ENCODE results near the gene DIP2B. TPM values are rescaled to one million over a fixed set of nuclear protein-coding genes. Genes with fewer than 3 reads are reported as not detected.

The DIP2B gene
- total and polyA plus RNA-seq, 2 of the 13 experiments (the other 11 are each of a cell fraction or from before 2014, with no cell fraction given), result 32.1 to 35.8 TPM

DNA sequence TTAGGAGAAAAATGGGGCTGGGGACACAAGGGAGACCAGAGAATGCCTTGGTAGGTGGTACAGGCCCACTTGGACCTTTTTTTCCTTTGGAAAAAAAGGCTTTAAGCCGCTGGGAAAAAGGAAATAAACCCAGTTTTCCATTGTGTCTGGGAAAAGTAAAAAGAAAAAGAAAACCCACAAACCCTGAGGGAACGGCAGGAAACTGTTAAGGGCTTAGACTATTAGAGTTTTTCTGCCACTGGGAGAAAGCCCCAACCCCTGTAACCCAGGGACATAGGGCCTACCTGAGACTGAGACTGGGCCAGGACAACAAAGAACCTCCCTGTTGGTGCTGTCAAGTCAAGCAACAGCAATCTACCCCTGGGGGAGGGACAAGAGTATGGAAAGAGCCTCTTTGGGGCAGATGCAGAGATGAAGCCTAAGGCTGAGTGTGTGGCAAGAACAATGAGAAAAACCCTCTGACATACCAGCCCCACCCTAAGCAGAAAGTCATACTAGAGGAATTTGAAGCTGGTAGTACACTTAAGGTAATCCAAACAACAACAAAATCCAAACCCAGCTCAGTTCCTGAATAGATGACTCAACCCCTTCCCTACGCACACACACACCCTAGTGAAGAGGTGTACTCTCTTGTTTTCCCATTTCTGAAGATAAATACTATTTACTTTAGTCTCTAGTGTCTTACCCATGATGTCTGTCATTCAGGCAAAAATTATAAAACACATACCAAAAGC, 281.9 kb downstream of the DIP2B start (continued):
- TF ChIP-seq, protein P1, sequence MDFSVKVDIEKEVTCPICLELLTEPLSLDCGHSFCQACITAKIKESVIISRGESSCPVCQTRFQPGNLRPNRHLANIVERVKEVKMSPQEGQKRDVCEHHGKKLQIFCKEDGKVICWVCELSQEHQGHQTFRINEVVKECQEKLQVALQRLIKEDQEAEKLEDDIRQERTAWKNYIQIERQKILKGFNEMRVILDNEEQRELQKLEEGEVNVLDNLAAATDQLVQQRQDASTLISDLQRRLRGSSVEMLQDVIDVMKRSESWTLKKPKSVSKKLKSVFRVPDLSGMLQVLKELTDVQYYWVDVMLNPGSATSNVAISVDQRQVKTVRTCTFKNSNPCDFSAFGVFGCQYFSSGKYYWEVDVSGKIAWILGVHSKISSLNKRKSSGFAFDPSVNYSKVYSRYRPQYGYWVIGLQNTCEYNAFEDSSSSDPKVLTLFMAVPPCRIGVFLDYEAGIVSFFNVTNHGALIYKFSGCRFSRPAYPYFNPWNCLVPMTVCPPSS (IDR thresholded peaks at IDR 0.05), result no peak
- TF ChIP-seq MAZ (IDR thresholded peaks at IDR 0.05; ENCODE audit: borderline replicate concordance, low read depth, low read length), result no peak
- no peak for TF ChIP-seq MAZ (CRISPR knock-in tag; IDR thresholded peaks at IDR 0.05; ENCODE audit: low read depth)
- TF ChIP-seq, protein P2, sequence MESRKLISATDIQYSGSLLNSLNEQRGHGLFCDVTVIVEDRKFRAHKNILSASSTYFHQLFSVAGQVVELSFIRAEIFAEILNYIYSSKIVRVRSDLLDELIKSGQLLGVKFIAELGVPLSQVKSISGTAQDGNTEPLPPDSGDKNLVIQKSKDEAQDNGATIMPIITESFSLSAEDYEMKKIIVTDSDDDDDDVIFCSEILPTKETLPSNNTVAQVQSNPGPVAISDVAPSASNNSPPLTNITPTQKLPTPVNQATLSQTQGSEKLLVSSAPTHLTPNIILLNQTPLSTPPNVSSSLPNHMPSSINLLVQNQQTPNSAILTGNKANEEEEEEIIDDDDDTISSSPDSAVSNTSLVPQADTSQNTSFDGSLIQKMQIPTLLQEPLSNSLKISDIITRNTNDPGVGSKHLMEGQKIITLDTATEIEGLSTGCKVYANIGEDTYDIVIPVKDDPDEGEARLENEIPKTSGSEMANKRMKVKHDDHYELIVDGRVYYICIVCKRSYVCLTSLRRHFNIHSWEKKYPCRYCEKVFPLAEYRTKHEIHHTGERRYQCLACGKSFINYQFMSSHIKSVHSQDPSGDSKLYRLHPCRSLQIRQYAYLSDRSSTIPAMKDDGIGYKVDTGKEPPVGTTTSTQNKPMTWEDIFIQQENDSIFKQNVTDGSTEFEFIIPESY (CRISPR knock-in tag; IDR thresholded peaks at IDR 0.05), result no peak
- TF ChIP-seq ZNF703 (CRISPR knock-in tag; IDR thresholded peaks at IDR 0.05; ENCODE audit: borderline replicate concordance), result no peak
- TF ChIP-seq, protein P3, sequence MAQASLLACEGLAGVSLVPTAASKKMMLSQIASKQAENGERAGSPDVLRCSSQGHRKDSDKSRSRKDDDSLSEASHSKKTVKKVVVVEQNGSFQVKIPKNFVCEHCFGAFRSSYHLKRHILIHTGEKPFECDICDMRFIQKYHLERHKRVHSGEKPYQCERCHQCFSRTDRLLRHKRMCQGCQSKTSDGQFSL (CRISPR knock-in tag; IDR thresholded peaks at IDR 0.05), result no peak
- TF ChIP-seq, protein P4, sequence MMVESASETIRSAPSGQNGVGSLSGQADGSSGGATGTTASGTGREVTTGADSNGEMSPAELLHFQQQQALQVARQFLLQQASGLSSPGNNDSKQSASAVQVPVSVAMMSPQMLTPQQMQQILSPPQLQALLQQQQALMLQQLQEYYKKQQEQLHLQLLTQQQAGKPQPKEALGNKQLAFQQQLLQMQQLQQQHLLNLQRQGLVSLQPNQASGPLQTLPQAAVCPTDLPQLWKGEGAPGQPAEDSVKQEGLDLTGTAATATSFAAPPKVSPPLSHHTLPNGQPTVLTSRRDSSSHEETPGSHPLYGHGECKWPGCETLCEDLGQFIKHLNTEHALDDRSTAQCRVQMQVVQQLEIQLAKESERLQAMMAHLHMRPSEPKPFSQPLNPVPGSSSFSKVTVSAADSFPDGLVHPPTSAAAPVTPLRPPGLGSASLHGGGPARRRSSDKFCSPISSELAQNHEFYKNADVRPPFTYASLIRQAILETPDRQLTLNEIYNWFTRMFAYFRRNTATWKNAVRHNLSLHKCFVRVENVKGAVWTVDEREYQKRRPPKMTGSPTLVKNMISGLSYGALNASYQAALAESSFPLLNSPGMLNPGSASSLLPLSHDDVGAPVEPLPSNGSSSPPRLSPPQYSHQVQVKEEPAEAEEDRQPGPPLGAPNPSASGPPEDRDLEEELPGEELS (CRISPR knock-in tag; IDR thresholded peaks at IDR 0.05), result no peak; the same call in 1 of the 2 replicates
- no peak for TF ChIP-seq NFE2L1 (CRISPR knock-in tag; IDR thresholded peaks at IDR 0.05; ENCODE audit: borderline replicate concordance)
- 0 out of 2 replicates have a peak, but pooled peaks have one; percentile 48 for TF ChIP-seq FOXA1 (IDR thresholded peaks at IDR 0.05)
- peak; percentile 38; the same call in 1 of the 2 replicates for TF ChIP-seq FOXA1 (CRISPR knock-in tag; IDR thresholded peaks at IDR 0.05)
- TF ChIP-seq ZNF720 (CRISPR knock-in tag; IDR thresholded peaks at IDR 0.05), result no peak
- TF ChIP-seq MEIS1 (CRISPR knock-in tag; IDR thresholded peaks at IDR 0.05; ENCODE audit: borderline replicate concordance), result no peak
- TF ChIP-seq, protein P5, sequence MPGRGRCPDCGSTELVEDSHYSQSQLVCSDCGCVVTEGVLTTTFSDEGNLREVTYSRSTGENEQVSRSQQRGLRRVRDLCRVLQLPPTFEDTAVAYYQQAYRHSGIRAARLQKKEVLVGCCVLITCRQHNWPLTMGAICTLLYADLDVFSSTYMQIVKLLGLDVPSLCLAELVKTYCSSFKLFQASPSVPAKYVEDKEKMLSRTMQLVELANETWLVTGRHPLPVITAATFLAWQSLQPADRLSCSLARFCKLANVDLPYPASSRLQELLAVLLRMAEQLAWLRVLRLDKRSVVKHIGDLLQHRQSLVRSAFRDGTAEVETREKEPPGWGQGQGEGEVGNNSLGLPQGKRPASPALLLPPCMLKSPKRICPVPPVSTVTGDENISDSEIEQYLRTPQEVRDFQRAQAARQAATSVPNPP (CRISPR knock-in tag; IDR thresholded peaks at IDR 0.05), result no peak
- no peak for TF ChIP-seq KDM5B (CRISPR knock-in tag; IDR thresholded peaks at IDR 0.05; ENCODE audit: borderline replicate concordance)
- TF ChIP-seq ZNF430 (CRISPR knock-in tag; IDR thresholded peaks at IDR 0.05), result no peak
- no peak for TF ChIP-seq SIN3A (IDR thresholded peaks at IDR 0.05; ENCODE audit: borderline replicate concordance, low read depth, low read length)
- TF ChIP-seq SNRNP70 (IDR thresholded peaks at IDR 0.05; ENCODE audit: low read depth, low read length), result no peak
- TF ChIP-seq YY1 (IDR thresholded peaks at IDR 0.05; ENCODE audit: insufficient read depth, insufficient replicate concordance, low read depth, low read length), result no peak
- TF ChIP-seq TGIF2 (CRISPR knock-in tag; IDR thresholded peaks at IDR 0.05), result no peak
- TF ChIP-seq ETV6 (CRISPR knock-in tag; conservative IDR thresholded peaks at IDR 0.05), result no peak
- TF ChIP-seq NAIF1 (CRISPR knock-in tag; IDR thresholded peaks at IDR 0.05; ENCODE audit: borderline replicate concordance), result no peak
- TF ChIP-seq, protein P6, sequence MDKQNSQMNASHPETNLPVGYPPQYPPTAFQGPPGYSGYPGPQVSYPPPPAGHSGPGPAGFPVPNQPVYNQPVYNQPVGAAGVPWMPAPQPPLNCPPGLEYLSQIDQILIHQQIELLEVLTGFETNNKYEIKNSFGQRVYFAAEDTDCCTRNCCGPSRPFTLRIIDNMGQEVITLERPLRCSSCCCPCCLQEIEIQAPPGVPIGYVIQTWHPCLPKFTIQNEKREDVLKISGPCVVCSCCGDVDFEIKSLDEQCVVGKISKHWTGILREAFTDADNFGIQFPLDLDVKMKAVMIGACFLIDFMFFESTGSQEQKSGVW (CRISPR knock-in tag; IDR thresholded peaks at IDR 0.05; ENCODE audit: borderline replicate concordance), result no peak
